Psoas muscle (tissue), 8 donors: ENCODE data around the gene UPF2. TPM values are rescaled to one million over a fixed set of nuclear protein-coding genes. Genes with fewer than 3 reads are reported as not detected.
"Not testable (repeated sequence)": the region's sequence is repeated elsewhere in the genome, so short reads cannot be mapped to it uniquely, and the experiment has no call there.

Source experiments
- ATAC-seq, 4 donors: fragments of 200-7000 bp; cut with Tn5 transposase; one replicate each; pipeline ENCODE4 v1.9.1; 2020; ENCODE audit warnings: moderate library complexity in 3 of 4, mild to moderate bottlenecking in 2 of 4
- DNase-seq, 2 donors: peaks; one replicate each; pipeline ENCODE4 v3.0.0-alpha.2; 2020
- H3K27ac ChIP-seq: fragments of 200-600 bp; one replicate; pipeline ENCODE4 v1.8.0; 2022
- H3K27me3 ChIP-seq, 3 donors: fragments of 200-600 bp in 1 of 3; one replicate each; pipeline versions ENCODE4 v1.6.1 to v1.8.0; 2013 to 2022; ENCODE audit warnings: low read length in 2 of 3, mild to moderate bottlenecking in 2 of 3, moderate library complexity in 1 of 3; ENCODE audit not compliant: insufficient read depth in 3 of 3
- H3K36me3 ChIP-seq, 2 donors: fragments of 200-600 bp in 1 of 2; one replicate each; pipeline versions ENCODE4 v1.6.1 to v1.8.0; 2013 to 2022; ENCODE audit warnings: low read depth in 1 of 2, mild to moderate bottlenecking in 1 of 2, moderate library complexity in 1 of 2; ENCODE audit not compliant: insufficient read depth in 1 of 2
- H3K4me1 ChIP-seq: fragments of 200-600 bp; one replicate; pipeline ENCODE4 v1.8.0; 2022
- H3K4me3 ChIP-seq: fragments of 200-600 bp; one replicate; pipeline ENCODE4 v1.8.0; 2022; ENCODE audit warnings: mild to moderate bottlenecking
- H3K9me3 ChIP-seq: fragments of 200-600 bp; one replicate; pipeline ENCODE4 v1.8.0; 2022
- CTCF ChIP-seq: fragments of 200-600 bp; IDR thresholded peaks from one replicate; pipeline ENCODE4 v1.8.0; 2022; ENCODE audit warnings: antibody characterized with exemption
- WGBS, 3 donors: extraction: QIAGEN DNeasy Blood & Tissue Kit; methylation state at CpG; one replicate each; pipeline versions ENCODE4 v1.1.6 to v1.1.7; 2013; 5-methylcytosine and 5-hydroxymethylcytosine counted together
- intact Hi-C, 2 donors: fragments of 100-400 bp; cut with DNase I; formaldehyde crosslinking; loops; one replicate each; pipeline versions ENCODE4 v1.11.0 to v1.14.2; 2022
- polyA plus RNA-seq, 3 donors: library from polyadenylated mRNA; stranded (reverse); fragments of 200-250 nt; gene quantifications; one replicate each; pipeline ENCODE4 v1.2.3, GENCODE V29; 2013
- total RNA-seq, 4 donors: library from RNA; stranded (reverse); fragmentation: NEBNext Ultra II Directional in 2 of 4; extraction: Animal tissue kit (Norgen Biotek cat#: 25700) in 2 of 4; gene quantifications; one replicate each; pipeline versions ENCODE4 v1.2.1 to v1.2.4, GENCODE V29; 2021 to 2023
- donor health status: healthy with polysubstance abuse.
- donor health status: DM: no; HTN: no; CAD: no; lungs with moderate emphysema.
- donor health status: Bipolar disorder and iron deficiency.
- donor health status: healthy.
- donor health status: DM: yes; HTN: yes; CAD: no.
- donor health status: DM: no; HTN: no; CAD: no.
- donor health status: DM: no; HTN: no; CAD: no.
- donor health status: DM: yes; HTN: yes; CAD: no.

The UPF2 gene
- total and polyA plus RNA-seq, 7 donors: 12.7 to 35.1 (median 23.6) TPM

- no peak for TF ChIP-seq CTCF
- H3K4me1 ChIP-seq: no peaks in the 10 kb centered on the region
- no peaks in the 10 kb centered on the region for H3K9me3 ChIP-seq
- H3K36me3 ChIP-seq: peaks cover 0 to 39% of the 10 kb centered on the region in 2 donors
- ATAC-seq (no peak), DNase-seq (no peak)
- H3K27me3 ChIP-seq: no peaks in the 10 kb centered on the region
- H3K4me3 ChIP-seq: no peak overlapping the region
- WGBS, 3 donors: 86 to 100% (median 94%) methylated on average over 1 of the region's 1 CpG
- intact Hi-C loops: loop anchor here (5.0 to 10.0 kb wide), 2 partner anchors 204 to 207 kb away; no protein-coding TSS in a partner anchor
- H3K27ac ChIP-seq: no peak overlapping the region
These were observed 53.7 kb downstream of the UPF2 start for GRCh38 chr10:11988924-11989323.

- DNase-seq (peak; percentile 74 to 79), ATAC-seq (peak in 2 of 4 donors; percentile 53 to 77)
- WGBS, 3 donors: 53 to 55% (median 54%) methylated on average over 7 of the region's 7 CpGs
- Histone ChIP-seq H3K4me1 (no peaks in the 10 kb centered on the region), H3K27me3 (no peaks in the 10 kb centered on the region), H3K27ac (no peak overlapping the region), H3K4me3 (no peak overlapping the region), H3K36me3 (peaks cover 0 to 54% of the 10 kb centered on the region in 2 donors), H3K9me3 (no peaks in the 10 kb centered on the region)
- peak; percentile 73 for TF ChIP-seq CTCF
- intact Hi-C loops: loop anchor here (5.0 to 10.0 kb wide), 2 partner anchors 202 to 204 kb away; no protein-coding TSS in a partner anchor
These were observed 55.9 kb downstream of the UPF2 start for GRCh38 chr10:11986593-11987216.

- WGBS, 3 donors: 97 to 99% (median 98%) methylated on average over 3 of the region's 3 CpGs
- H3K4me3 ChIP-seq: no peak overlapping the region
These were observed 60.4 kb downstream of the UPF2 start for GRCh38 chr10:11982253-11982652.

GRCh38 chr10:11975795-11976194 lies 66.8 kb downstream of the UPF2 start:
- Histone ChIP-seq H3K36me3 (peaks cover 0 to 55% of the 10 kb centered on the region in 2 donors), H3K9me3 (no peaks in the 10 kb centered on the region), H3K27me3 (no peaks in the 10 kb centered on the region), H3K4me3 (no peak overlapping the region), H3K27ac (no peak overlapping the region), H3K4me1 (no peaks in the 10 kb centered on the region)
- DNase-seq (no peak), ATAC-seq (no peak)
- 95 to 98% (median 97%) methylated on average over 5 of the region's 5 CpGs for WGBS, 3 donors
- intact Hi-C loops: no loop called here
- no peak for TF ChIP-seq CTCF

More at GRCh38 chr10:11982253-11982652, 60.4 kb downstream of the UPF2 start:
- Histone ChIP-seq H3K4me1 (no peaks in the 10 kb centered on the region), H3K36me3 (peaks cover 0 to 65% of the 10 kb centered on the region in 2 donors), H3K27me3 (no peaks in the 10 kb centered on the region), H3K27ac (no peak overlapping the region), H3K9me3 (no peaks in the 10 kb centered on the region)
- DNase-seq (no peak), ATAC-seq (no peak)
- no peak for TF ChIP-seq CTCF
- intact Hi-C loops: loop anchor here in 1 of 2 donors (10.0 kb wide), 1 partner anchor 197 kb away; no protein-coding TSS in a partner anchor

GRCh38 chr10:11972523-11972922 lies 70.1 kb downstream of the UPF2 start:
- DNase-seq, intact Hi-C loops, H3K27ac ChIP-seq, H3K27me3 ChIP-seq, H3K9me3 ChIP-seq, ATAC-seq, H3K4me3 ChIP-seq, H3K4me1 ChIP-seq: not testable (repeated sequence)
- WGBS, 3 donors: 91 to 99% (median 99%) methylated on average over 7 of the region's 7 CpGs
- H3K36me3 ChIP-seq: peaks cover 0 to 26% of the 10 kb centered on the region in 2 donors
